Body of pancreas (tissue), 4 donors: ENCODE data around the gene GRIFIN.

ENCODE experiments used
- CTCF ChIP-seq, 7 experiments: fragments of 450-650 bp in 4 of 7; fragments of 200-600 bp in 3 of 7; sonication (generic) in 3 of 7; IDR thresholded peaks; one replicate each; pipeline ENCODE4 v1.5.1; 2016 to 2019; ENCODE audit warnings: antibody characterized with exemption in 7 of 7
- POLR2A ChIP-seq, 3 donors: fragments of 450-650 bp; IDR thresholded peaks; one replicate each; pipeline ENCODE4 v1.6.1; 2016; ENCODE audit warnings: antibody characterized with exemption in 3 of 3, mild to moderate bottlenecking in 2 of 3

- TF ChIP-seq CTCF (IDR thresholded peaks at IDR 0.05) (no peak), POLR2A (IDR thresholded peaks at IDR 0.05) (no peak)
These were observed 30.2 kb downstream of the GRIFIN start for GRCh38 chr7:2445898-2446555.
